ENCODE measurements around the gene IL11RA. TPM values are rescaled to one million over a fixed set of nuclear protein-coding genes. Genes with fewer than 3 reads are reported as not detected.

IL11RA gene
- total and polyA plus RNA-seq, 8 donors, result 4.4 to 57.4 (median 22.7) TPM

DNA sequence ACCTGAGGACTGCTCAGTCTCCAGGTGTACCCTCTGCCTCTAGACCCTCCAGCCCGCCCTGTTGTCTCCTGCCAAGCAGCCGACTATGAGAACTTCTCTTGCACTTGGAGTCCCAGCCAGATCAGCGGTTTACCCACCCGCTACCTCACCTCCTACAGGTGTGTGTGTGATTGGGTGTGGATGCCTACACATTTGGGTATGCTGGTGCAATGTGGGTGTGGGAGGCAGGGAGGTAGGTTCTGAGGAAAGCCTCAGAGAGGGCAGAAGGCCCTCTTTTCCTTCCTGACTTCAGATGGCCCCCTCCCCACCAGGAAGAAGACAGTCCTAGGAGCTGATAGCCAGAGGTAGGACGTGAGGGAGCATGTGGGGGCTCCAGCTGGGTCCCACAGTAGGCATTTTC, 5.0 kb downstream of the IL11RA start:
- TF ChIP-seq EP300 (IDR thresholded peaks at IDR 0.05), result no peak
- H3K9me3 ChIP-seq, result no peaks in the 10 kb centered on the region
- 84 to 91% (median 88%) methylated on average over 5 of the region's 5 CpGs for WGBS, 5 donors

DNA sequence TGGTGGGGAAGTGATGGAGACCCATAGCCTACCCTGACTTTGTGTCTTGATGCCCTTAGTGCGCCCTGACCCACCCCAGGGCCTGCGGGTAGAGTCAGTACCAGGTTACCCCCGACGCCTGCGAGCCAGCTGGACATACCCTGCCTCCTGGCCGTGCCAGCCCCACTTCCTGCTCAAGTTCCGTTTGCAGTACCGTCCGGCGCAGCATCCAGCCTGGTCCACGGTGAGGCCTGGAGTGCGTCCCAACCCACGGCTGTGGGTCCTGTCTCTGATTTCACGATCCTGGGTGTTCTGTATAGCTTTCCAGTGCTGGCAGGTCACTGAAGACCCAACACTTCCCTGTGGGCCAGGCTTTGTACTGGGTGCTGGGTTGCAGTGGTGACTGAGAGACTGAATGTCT, 6.5 kb downstream of the IL11RA start:
- H3K36me3 ChIP-seq, result peaks cover 0 to 34% (median 15%) of the 10 kb centered on the region in 4 donors
- TF ChIP-seq EP300 (IDR thresholded peaks at IDR 0.05), result no peak
- TF ChIP-seq POLR2AphosphoS5 (IDR thresholded peaks at IDR 0.05), result no peak
- no peak for TF ChIP-seq CTCF (IDR thresholded peaks at IDR 0.05)
- no peak for TF ChIP-seq POLR2A (IDR thresholded peaks at IDR 0.05)
- H3K9me3 ChIP-seq, result no peaks in the 10 kb centered on the region
- peaks cover 18 to 26% (median 22%) of the 10 kb centered on the region in 4 donors for H3K4me1 ChIP-seq
- WGBS, 5 donors, result 86 to 94% (median 89%) methylated on average over 14 of the region's 14 CpGs
- no peak for DNase-seq
- H3K27ac ChIP-seq, result no peak overlapping the region
- intact Hi-C loops (cut with DNase I; ENCODE audit: low total_unique reads), result no loop called here
- H3K4me3 ChIP-seq, result no peak overlapping the region
- H3K27me3 ChIP-seq, result no peaks in the 10 kb centered on the region

More for the DNA sequence above, 5.0 kb downstream of the IL11RA start:
- Histone ChIP-seq H3K4me3 (no peak overlapping the region), H3K36me3 (peaks cover 0 to 27% (median 15%) of the 10 kb centered on the region in 4 donors), H3K27ac (no peak overlapping the region), H3K4me1 (peaks cover 33 to 41% (median 35%) of the 10 kb centered on the region in 4 donors), H3K27me3 (no peaks in the 10 kb centered on the region)
- no peak for DNase-seq
- intact Hi-C loops (cut with DNase I; ENCODE audit: low total_unique reads), result no loop called here

DNA sequence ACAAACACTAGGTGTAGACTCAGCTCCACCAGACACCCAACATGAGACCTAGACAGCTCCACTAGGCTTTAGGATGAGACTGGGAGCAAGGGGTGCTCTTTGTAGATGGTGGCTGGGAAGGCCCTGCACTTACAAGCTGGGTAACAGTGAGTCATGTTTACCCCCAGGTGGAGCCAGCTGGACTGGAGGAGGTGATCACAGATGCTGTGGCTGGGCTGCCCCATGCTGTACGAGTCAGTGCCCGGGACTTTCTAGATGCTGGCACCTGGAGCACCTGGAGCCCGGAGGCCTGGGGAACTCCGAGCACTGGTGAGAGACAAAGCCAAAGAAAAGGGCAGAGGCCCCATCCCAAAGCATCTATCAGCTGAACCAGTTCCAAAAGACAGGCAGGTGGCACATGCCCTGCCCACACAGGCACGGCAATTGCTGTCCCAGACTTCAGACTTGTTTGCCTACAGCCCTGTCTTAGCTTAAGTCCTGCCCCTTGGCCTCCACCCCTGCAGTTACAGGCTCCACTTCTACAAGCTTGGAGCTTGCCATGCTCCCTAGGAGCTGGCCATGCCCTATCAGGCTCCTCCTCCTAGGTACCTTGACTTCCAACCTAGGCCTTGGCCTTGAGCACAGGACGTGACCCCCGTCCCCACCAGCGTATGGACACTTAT, 7.7 kb downstream of the IL11RA start:
- Histone ChIP-seq H3K9me3 (no peaks in the 10 kb centered on the region), H3K36me3 (peaks cover 0 to 34% (median 15%) of the 10 kb centered on the region in 4 donors), H3K27ac (no peak overlapping the region), H3K27me3 (no peaks in the 10 kb centered on the region), H3K4me1 (peaks cover 6 to 23% (median 17%) of the 10 kb centered on the region in 4 donors), H3K4me3 (no peak overlapping the region)
- intact Hi-C loops (cut with DNase I; ENCODE audit: low total_unique reads), result no loop called here
- WGBS, 5 donors, result 72 to 97% (median 79%) methylated on average over 6 to 8 of the region's 8 CpGs
- no peak for TF ChIP-seq POLR2AphosphoS5 (IDR thresholded peaks at IDR 0.05)
- no peak for TF ChIP-seq POLR2A (IDR thresholded peaks at IDR 0.05)
- TF ChIP-seq CTCF (IDR thresholded peaks at IDR 0.05), result no peak
- no peak for TF ChIP-seq EP300 (IDR thresholded peaks at IDR 0.05)
- no peak for DNase-seq

DNA sequence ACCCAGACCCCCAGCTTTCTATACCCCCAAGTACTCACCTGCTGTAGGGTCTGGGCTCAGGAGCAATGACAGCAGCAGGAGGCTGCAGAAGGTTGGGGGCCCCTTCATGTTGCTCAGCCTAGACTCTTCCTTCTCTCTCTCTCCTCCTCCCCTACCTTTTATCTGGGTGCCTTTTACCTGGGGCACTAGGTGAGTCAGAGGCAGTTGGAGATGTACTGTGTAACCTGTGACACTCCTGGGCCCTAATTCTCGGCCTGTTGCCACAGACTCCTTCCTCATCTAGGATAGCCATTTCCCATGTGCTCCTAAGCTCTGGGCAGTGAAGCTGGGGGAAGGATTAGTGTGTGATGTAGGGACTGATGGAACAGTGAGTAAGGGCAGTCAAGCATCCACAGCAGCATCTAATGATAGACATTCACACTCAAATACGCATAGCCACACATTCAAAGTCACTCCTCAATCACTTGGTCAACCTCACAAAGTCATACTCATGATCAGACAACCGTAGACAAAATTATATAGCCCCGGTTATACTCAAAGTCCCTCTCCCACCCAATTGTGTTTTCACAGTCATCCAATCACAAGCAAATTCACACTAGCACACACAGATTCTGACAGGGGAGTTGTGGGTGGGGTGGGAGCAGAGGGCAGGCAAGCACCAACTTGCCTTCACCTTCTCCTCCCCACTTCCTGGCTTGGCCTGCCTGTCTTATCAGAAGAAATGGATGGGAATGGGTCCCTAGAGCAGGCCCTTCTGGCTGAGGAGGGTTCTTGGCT, 10.7 kb downstream of the IL11RA start, which contains the start of gene CCL27:
Gene CCL27 (minus strand): TSS at position 132 of the 777 bp plus-strand sequence. CDS start 24 bp downstream, at position 108.
- peak within 1 kb of the TSS in 1 of 5 donors; percentile 98 for H3K27ac ChIP-seq
- intact Hi-C loops (cut with DNase I; ENCODE audit: low total_unique reads), result no loop called here
- 77 to 88% (median 85%) methylated on average over 4 of the region's 4 CpGs for WGBS, 5 donors
- H3K4me1 ChIP-seq, result peaks cover 0 to 36% (median 26%) of the 10 kb centered on the region in 4 donors
- TF ChIP-seq POLR2AphosphoS5 (IDR thresholded peaks at IDR 0.05) (no peak), EP300 (IDR thresholded peaks at IDR 0.05) (no peak), POLR2A (IDR thresholded peaks at IDR 0.05) (no peak), CTCF (IDR thresholded peaks at IDR 0.05) (no peak)
- H3K4me3 ChIP-seq, result no peak within 1 kb of the TSS
- DNase-seq, result no peak
- H3K36me3 ChIP-seq, result peaks cover 0 to 34% (median 15%) of the 10 kb centered on the region in 4 donors
- no peaks in the 10 kb centered on the region for H3K27me3 ChIP-seq
- H3K9me3 ChIP-seq, result no peaks in the 10 kb centered on the region

Data from stomach (tissue), 9 donors.